ENCODE results near the gene ANKRD33.
A peak's percentile ranks its signal among the peaks of the same experiment; 100 is the strongest.

GRCh38 chr12:51926064-51926632 is 38.2 kb downstream of the ANKRD33 start:
- TF ChIP-seq POLR2A (IDR thresholded peaks at IDR 0.05; ENCODE audit: low read length) (peak; percentile 46), GATA1 (IDR thresholded peaks at IDR 0.05; ENCODE audit: low read depth, low read length) (no peak)

Measured in erythroblast (primary cell).